WTC11 (cell line): ENCODE data around the gene TMUB1. TPM values are rescaled to one million over a fixed set of nuclear protein-coding genes. Genes with fewer than 3 reads are reported as not detected.

Source experiments
- ATAC-seq: fragments of 200-7000 bp; cut with Tn5 transposase; 2 replicates; pipeline ENCODE4 v1.10.0; 2021; ENCODE audit warnings: mild to moderate bottlenecking, moderate library complexity
- CTCF ChIA-PET: fragments of 300-600 bp; sonication (Branson Sonifier 250); formaldehyde crosslinking; loops from one replicate; lab custom pipeline; 2021; ENCODE audit warnings: antibody characterized with exemption; lab: Charles Lee
- POLR2A ChIA-PET: fragments of 350-600 bp; sonication (Branson Sonifier 250); formaldehyde crosslinking; loops from one replicate; lab custom pipeline; 2021; ENCODE audit warnings: antibody characterized with exemption; lab: Charles Lee
- DNase-seq: peaks from one replicate; pipeline ENCODE4 v3.0.0; 2021; ENCODE audit warnings: low spot score
- H3K27ac Mint-ChIP-seq: 2 replicates; pipeline ENCODE4 v1.8.0; 2021; ENCODE audit warnings: mixed read lengths
- H3K27me3 Mint-ChIP-seq: 2 replicates; pipeline ENCODE4 v1.8.0; 2021; ENCODE audit warnings: low read depth, mild to moderate bottlenecking, moderate library complexity, mixed read lengths
- H3K36me3 Mint-ChIP-seq: 2 replicates; pipeline ENCODE4 v1.8.0; 2021; ENCODE audit warnings: mixed read lengths
- H3K4me1 Mint-ChIP-seq: 2 replicates; pipeline ENCODE4 v1.8.0; 2022; ENCODE audit warnings: mixed read lengths
- H3K4me3 Mint-ChIP-seq: 2 replicates; pipeline ENCODE4 v1.8.0; 2021; ENCODE audit warnings: mild to moderate bottlenecking, moderate library complexity, mixed read lengths
- H3K9me3 Mint-ChIP-seq: 2 replicates; pipeline ENCODE4 v1.8.0; 2021; ENCODE audit warnings: mixed read lengths
- ATF1 ChIP-seq: sonication (generic); formaldehyde crosslinking; IDR thresholded peaks from 2 replicates; pipeline ENCODE4 v1.8.1; 2023; ENCODE audit warnings: mild to moderate bottlenecking, moderate library complexity, missing genetic modification reagents
- ATF6 ChIP-seq: sonication (generic); formaldehyde crosslinking; IDR thresholded peaks from 2 replicates; pipeline ENCODE4 v1.8.1; 2023; ENCODE audit warnings: mild to moderate bottlenecking, missing genetic modification reagents
- CDX4 ChIP-seq: fragments of 250-450 bp; sonication (Bioruptor Pico); IDR thresholded peaks from 2 replicates; pipeline ENCODE4 v1.9.0; 2021; ENCODE audit warnings: moderate library complexity, mild to moderate bottlenecking, inconsistent platforms, borderline replicate concordance
- FOXJ3 ChIP-seq: sonication (generic); formaldehyde crosslinking; IDR thresholded peaks from 2 replicates; pipeline ENCODE4 v1.9.0; 2021; ENCODE audit warnings: missing genetic modification reagents, mild to moderate bottlenecking, borderline replicate concordance
- JAZF1 ChIP-seq: fragments of 250-450 bp; sonication (Bioruptor Pico); IDR thresholded peaks from 2 replicates; pipeline ENCODE4 v1.9.0; 2021; ENCODE audit warnings: moderate library complexity, mild to moderate bottlenecking, inconsistent platforms
- MXD4 ChIP-seq: fragments of 250-450 bp; sonication (Bioruptor Pico); IDR thresholded peaks from 2 replicates; pipeline ENCODE4 v1.8.0; 2021; ENCODE audit warnings: mild to moderate bottlenecking, moderate library complexity, borderline replicate concordance
- NFATC4 ChIP-seq: fragments of 250-450 bp; sonication (Bioruptor Pico); IDR thresholded peaks from 2 replicates; pipeline ENCODE4 v1.9.0; 2021; ENCODE audit warnings: mild to moderate bottlenecking
- NR1H2 ChIP-seq: sonication (generic); formaldehyde crosslinking; IDR thresholded peaks from 2 replicates; pipeline ENCODE4 v1.9.0; 2021; ENCODE audit warnings: mild to moderate bottlenecking, moderate library complexity, missing genetic modification reagents
- NR2C2 ChIP-seq: sonication (generic); formaldehyde crosslinking; IDR thresholded peaks from 2 replicates; pipeline ENCODE4 v1.8.0; 2022; ENCODE audit warnings: mild to moderate bottlenecking, missing genetic modification reagents
- NR3C1 ChIP-seq: sonication (generic); formaldehyde crosslinking; conservative IDR thresholded peaks from 2 replicates; pipeline ENCODE4 v1.8.1; 2023; ENCODE audit warnings: low read depth, mild to moderate bottlenecking, missing genetic modification reagents
- RORB ChIP-seq: fragments of 250-450 bp; sonication (Bioruptor Pico); IDR thresholded peaks from 2 replicates; pipeline ENCODE4 v1.9.0; 2021; ENCODE audit warnings: mild to moderate bottlenecking
- STAT6 ChIP-seq: sonication (generic); formaldehyde crosslinking; conservative IDR thresholded peaks from 2 replicates; pipeline ENCODE4 v1.8.1; 2023; ENCODE audit warnings: mild to moderate bottlenecking, low read depth, missing genetic modification reagents, moderate library complexity
- TEAD4 ChIP-seq: sonication (generic); formaldehyde crosslinking; IDR thresholded peaks from 2 replicates; pipeline ENCODE4 v1.8.0; 2022; ENCODE audit warnings: mild to moderate bottlenecking, missing genetic modification reagents
- ZNF232 ChIP-seq: sonication (generic); formaldehyde crosslinking; IDR thresholded peaks from 2 replicates; pipeline ENCODE4 v1.8.0; 2022; ENCODE audit warnings: mild to moderate bottlenecking, missing genetic modification reagents
- ZNF416 ChIP-seq: fragments of 250-450 bp; sonication (Bioruptor Pico); IDR thresholded peaks from 2 replicates; pipeline ENCODE4 v1.9.0; 2021; ENCODE audit warnings: mild to moderate bottlenecking, inconsistent platforms
- ZSCAN18 ChIP-seq: fragments of 250-450 bp; sonication (Bioruptor Pico); IDR thresholded peaks from 2 replicates; pipeline ENCODE4 v2.1.2; 2022; ENCODE audit warnings: mild to moderate bottlenecking, moderate library complexity
- total RNA-seq: library from RNA; stranded (reverse); gene quantifications from 3 replicates; pipeline ENCODE4 v1.2.3, GENCODE V29; 2021
- TF ChIP-seq, protein P1 (sequence below): sonication (generic); formaldehyde crosslinking; IDR thresholded peaks from 2 replicates; pipeline ENCODE4 v1.8.0; 2022; ENCODE audit warnings: mild to moderate bottlenecking, missing genetic modification reagents
- TF ChIP-seq, protein P2 (sequence below): fragments of 200-600 bp; IDR thresholded peaks from 2 replicates; pipeline ENCODE4 v1.8.0; 2022; ENCODE audit warnings: antibody characterized with exemption
- TF ChIP-seq, protein P3 (sequence below): sonication (generic); formaldehyde crosslinking; IDR thresholded peaks from 2 replicates; pipeline ENCODE4 v1.8.0; 2022; ENCODE audit warnings: mild to moderate bottlenecking, missing genetic modification reagents
- TF ChIP-seq, protein P4 (sequence below): fragments of 250-450 bp; sonication (Bioruptor Pico); IDR thresholded peaks from 2 replicates; pipeline ENCODE4 v1.9.0; 2021; ENCODE audit warnings: mild to moderate bottlenecking

Gene TMUB1
- total RNA-seq, 1 experiment from 2014 or later, result 72.8 TPM

DNA sequence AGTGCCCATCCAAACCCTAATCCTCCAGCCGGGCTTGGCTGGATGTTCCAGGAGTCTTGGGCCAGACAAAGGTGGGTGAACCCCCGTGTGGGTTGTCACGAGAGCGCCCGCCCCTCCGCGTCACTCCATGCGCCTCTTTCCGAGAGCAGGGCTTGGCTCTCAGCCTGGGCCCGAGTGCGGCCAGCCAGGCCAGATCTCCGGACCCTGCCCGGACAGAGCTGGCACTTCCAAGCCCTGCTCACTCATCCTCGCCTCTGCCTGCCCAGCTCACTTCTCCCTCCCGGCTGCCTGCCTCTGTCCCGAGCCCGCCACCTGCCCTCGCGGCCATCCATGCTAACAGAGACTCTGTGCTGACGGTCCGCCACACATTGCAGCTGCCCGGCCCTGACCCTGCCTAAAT, 37.6 kb upstream of the TMUB1 start:
- Mint-ChIP-seq H3K4me1 (peaks cover 23% of the 10 kb centered on the region), H3K27ac (no peak overlapping the region), H3K9me3 (no peaks in the 10 kb centered on the region), H3K36me3 (peaks cover 32% of the 10 kb centered on the region), H3K4me3 (no peak overlapping the region), H3K27me3 (peaks cover 7% of the 10 kb centered on the region)
- no peak for TF ChIP-seq ZSCAN18
- TF ChIP-seq ZNF416 (CRISPR knock-in tag), result no peak
- TF ChIP-seq TEAD4, result no peak
- TF ChIP-seq STAT6, result no peak
- TF ChIP-seq NR3C1 (CRISPR knock-in tag), result no peak
- TF ChIP-seq CDX4 (CRISPR knock-in tag), result no peak
- no peak for TF ChIP-seq RORB
- TF ChIP-seq ATF1 (CRISPR knock-in tag), result no peak
- TF ChIP-seq, protein P1, sequence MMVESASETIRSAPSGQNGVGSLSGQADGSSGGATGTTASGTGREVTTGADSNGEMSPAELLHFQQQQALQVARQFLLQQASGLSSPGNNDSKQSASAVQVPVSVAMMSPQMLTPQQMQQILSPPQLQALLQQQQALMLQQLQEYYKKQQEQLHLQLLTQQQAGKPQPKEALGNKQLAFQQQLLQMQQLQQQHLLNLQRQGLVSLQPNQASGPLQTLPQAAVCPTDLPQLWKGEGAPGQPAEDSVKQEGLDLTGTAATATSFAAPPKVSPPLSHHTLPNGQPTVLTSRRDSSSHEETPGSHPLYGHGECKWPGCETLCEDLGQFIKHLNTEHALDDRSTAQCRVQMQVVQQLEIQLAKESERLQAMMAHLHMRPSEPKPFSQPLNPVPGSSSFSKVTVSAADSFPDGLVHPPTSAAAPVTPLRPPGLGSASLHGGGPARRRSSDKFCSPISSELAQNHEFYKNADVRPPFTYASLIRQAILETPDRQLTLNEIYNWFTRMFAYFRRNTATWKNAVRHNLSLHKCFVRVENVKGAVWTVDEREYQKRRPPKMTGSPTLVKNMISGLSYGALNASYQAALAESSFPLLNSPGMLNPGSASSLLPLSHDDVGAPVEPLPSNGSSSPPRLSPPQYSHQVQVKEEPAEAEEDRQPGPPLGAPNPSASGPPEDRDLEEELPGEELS, result no peak
- no peak for TF ChIP-seq MXD4 (CRISPR knock-in tag)
- no peak for TF ChIP-seq NR2C2
- no peak for TF ChIP-seq NR1H2 (CRISPR knock-in tag)
- TF ChIP-seq, protein P2, sequence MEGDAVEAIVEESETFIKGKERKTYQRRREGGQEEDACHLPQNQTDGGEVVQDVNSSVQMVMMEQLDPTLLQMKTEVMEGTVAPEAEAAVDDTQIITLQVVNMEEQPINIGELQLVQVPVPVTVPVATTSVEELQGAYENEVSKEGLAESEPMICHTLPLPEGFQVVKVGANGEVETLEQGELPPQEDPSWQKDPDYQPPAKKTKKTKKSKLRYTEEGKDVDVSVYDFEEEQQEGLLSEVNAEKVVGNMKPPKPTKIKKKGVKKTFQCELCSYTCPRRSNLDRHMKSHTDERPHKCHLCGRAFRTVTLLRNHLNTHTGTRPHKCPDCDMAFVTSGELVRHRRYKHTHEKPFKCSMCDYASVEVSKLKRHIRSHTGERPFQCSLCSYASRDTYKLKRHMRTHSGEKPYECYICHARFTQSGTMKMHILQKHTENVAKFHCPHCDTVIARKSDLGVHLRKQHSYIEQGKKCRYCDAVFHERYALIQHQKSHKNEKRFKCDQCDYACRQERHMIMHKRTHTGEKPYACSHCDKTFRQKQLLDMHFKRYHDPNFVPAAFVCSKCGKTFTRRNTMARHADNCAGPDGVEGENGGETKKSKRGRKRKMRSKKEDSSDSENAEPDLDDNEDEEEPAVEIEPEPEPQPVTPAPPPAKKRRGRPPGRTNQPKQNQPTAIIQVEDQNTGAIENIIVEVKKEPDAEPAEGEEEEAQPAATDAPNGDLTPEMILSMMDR, result no peak
- no peak for TF ChIP-seq NFATC4 (CRISPR knock-in tag)
- no peak for TF ChIP-seq ATF6 (CRISPR knock-in tag)
- TF ChIP-seq, protein P3, sequence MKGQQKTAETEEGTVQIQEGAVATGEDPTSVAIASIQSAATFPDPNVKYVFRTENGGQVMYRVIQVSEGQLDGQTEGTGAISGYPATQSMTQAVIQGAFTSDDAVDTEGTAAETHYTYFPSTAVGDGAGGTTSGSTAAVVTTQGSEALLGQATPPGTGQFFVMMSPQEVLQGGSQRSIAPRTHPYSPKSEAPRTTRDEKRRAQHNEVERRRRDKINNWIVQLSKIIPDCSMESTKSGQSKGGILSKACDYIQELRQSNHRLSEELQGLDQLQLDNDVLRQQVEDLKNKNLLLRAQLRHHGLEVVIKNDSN (CRISPR knock-in tag), result no peak
- TF ChIP-seq, protein P4, sequence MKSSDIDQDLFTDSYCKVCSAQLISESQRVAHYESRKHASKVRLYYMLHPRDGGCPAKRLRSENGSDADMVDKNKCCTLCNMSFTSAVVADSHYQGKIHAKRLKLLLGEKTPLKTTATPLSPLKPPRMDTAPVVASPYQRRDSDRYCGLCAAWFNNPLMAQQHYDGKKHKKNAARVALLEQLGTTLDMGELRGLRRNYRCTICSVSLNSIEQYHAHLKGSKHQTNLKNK, result no peak
- no peak for TF ChIP-seq FOXJ3 (CRISPR knock-in tag)
- no peak for TF ChIP-seq ZNF232
- no peak for TF ChIP-seq JAZF1 (CRISPR knock-in tag)
- CTCF ChIA-PET, result interaction anchor here (0.6 to 1.9 kb wide), 5 partner anchors 10 to 111 kb away, joined by 3 to 7 read pairs (median 3); partner anchors contain the start of gene FASTK
- no peak for DNase-seq
- no peak for ATAC-seq
- POLR2A ChIA-PET, result no interaction called here
